ENCODE results near the gene IFITM1. TPM values are rescaled to one million over a fixed set of nuclear protein-coding genes. Genes with fewer than 3 reads are reported as not detected.
"Not testable (repeated sequence)": the region's sequence is repeated elsewhere in the genome, so short reads cannot be mapped to it uniquely, and the experiment has no call there.

The IFITM1 gene
- total and polyA plus RNA-seq, 2 of the 13 experiments (the other 11 are each of a cell fraction or from before 2014, with no cell fraction given), result 0.38 to 11.1 TPM

GRCh38 chr11:324593-325517, 11.0 kb downstream of the IFITM1 start:
- POLR2A ChIA-PET, result interaction anchor here (0.7 to 6.1 kb wide), 4 partner anchors 12 to 40 kb away, joined by 3 to 85 read pairs (median 4); no protein-coding TSS in a partner anchor
- H3K9me3 ChIP-seq (ENCODE audit: low read length); H3K27me3 ChIP-seq (ENCODE audit: control insufficient read depth in 1 of 2, insufficient read depth in 2 of 2, low read length in 2 of 2); DNase-seq (ENCODE audit: low spot score); in situ Hi-C loops (cut with HindIII; ENCODE audit: extremely low pct_ligation_motif_present, low pct_unique_long_range_greater_than_20kb); intact Hi-C loops (cut with micrococcal nuclease; ENCODE audit: unreplicated experiment); H4K20me1 ChIP-seq (ENCODE audit: insufficient read depth, low read length); FAIRE-seq; BruUV-seq (replicated peaks); H3K27ac ChIP-seq (ENCODE audit: extremely low read length, insufficient read depth, low read length); H3K79me2 ChIP-seq (ENCODE audit: insufficient read depth, low read length); H3K36me3 ChIP-seq (replicated peaks in 1 of 2; ENCODE audit: control insufficient read depth in 1 of 2, insufficient read depth in 2 of 2, low read length in 2 of 2); CTCF ChIA-PET (ENCODE audit: low intra/inter-chr PET ratio, low total read pairs): not testable (repeated sequence)
- TF ChIP-seq, protein P1, sequence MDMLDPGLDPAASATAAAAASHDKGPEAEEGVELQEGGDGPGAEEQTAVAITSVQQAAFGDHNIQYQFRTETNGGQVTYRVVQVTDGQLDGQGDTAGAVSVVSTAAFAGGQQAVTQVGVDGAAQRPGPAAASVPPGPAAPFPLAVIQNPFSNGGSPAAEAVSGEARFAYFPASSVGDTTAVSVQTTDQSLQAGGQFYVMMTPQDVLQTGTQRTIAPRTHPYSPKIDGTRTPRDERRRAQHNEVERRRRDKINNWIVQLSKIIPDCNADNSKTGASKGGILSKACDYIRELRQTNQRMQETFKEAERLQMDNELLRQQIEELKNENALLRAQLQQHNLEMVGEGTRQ (IDR thresholded peaks at IDR 0.05; ENCODE audit: low read depth, low read length), result peak; percentile 73
- TF ChIP-seq, protein P1 (CRISPR knock-in tag; IDR thresholded peaks at IDR 0.05; ENCODE audit: borderline replicate concordance), result not testable (repeated sequence)
- TF ChIP-seq RAD51 (IDR thresholded peaks at IDR 0.05; ENCODE audit: borderline replicate concordance), result peak; percentile 84
- TF ChIP-seq, protein P2, sequence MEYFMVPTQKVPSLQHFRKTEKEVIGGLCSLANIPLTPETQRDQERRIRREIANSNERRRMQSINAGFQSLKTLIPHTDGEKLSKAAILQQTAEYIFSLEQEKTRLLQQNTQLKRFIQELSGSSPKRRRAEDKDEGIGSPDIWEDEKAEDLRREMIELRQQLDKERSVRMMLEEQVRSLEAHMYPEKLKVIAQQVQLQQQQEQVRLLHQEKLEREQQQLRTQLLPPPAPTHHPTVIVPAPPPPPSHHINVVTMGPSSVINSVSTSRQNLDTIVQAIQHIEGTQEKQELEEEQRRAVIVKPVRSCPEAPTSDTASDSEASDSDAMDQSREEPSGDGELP (IDR thresholded peaks at IDR 0.05; ENCODE audit: borderline replicate concordance, low read depth), result peak; percentile 15; the same call in 1 of the 2 replicates
- WGBS (ENCODE audit: low lambda C conversion rate), result 37% methylated on average over 26 of the region's 34 CpGs
- peak; percentile 19; the same call in 1 of the 3 replicates for ATAC-seq
- H3K9ac ChIP-seq (ENCODE audit: insufficient read depth, low read depth, low read length), result peak overlapping the region; percentile 20; the same call in 1 of the 2 replicates
- peak overlapping the region; percentile 1 for H2AFZ ChIP-seq (ENCODE audit: low read length)
- H3K4me2 ChIP-seq (ENCODE audit: low read depth, low read length), result peak overlapping the region; percentile 69
- peaks cover 63% of the 10 kb centered on the region for H3K4me1 ChIP-seq (ENCODE audit: insufficient read depth, low read length)
- peak overlapping the region; percentile 7 to 50 (median 36); a peak in 5 of 6 replicates for H3K4me3 ChIP-seq (replicated peaks in 1 of 3; ENCODE audit: insufficient read depth in 1 of 3, low read depth in 2 of 3, low read length in 3 of 3)
